HG03521 (cell line): Measurements from ENCODE around the gene CADPS.

Experiments
- ATAC-seq: cut with Tn5 transposase; IDR thresholded peaks from one replicate; pipeline ENCODE4 v1.9.1; 2021; ENCODE audit warnings: mild to moderate bottlenecking, moderate library complexity; ENCODE audit not compliant: unreplicated experiment

Gene CADPS

GRCh38 chr3:62696011-62696410 is 179.2 kb downstream of the CADPS start:
- ATAC-seq: no peak

DNA sequence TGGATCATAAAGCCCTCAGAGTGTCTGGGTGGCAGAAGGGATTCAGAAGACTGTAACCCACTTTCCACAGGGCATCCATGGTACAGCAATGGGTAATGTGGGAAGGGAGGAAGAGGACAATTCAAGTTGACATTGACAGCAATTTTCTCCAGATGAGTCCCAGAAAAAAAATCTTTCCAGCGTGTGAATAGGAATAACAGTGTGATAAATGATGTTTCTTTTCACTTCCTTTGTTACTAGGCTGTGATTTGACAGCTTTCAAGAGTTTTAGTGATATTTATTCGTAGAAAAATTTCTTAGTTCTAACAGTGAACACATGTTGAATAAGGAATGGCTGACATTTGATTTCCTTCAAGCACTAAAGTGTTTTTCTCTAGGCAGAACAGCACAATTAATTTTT is 186.4 kb downstream of the CADPS start:
- no peak for ATAC-seq

- no peak for ATAC-seq
These were observed 187.2 kb downstream of the CADPS start for GRCh38 chr3:62688050-62688449.

- ATAC-seq: no peak
These were observed 188.5 kb downstream of the CADPS start for GRCh38 chr3:62686503-62687294.

DNA sequence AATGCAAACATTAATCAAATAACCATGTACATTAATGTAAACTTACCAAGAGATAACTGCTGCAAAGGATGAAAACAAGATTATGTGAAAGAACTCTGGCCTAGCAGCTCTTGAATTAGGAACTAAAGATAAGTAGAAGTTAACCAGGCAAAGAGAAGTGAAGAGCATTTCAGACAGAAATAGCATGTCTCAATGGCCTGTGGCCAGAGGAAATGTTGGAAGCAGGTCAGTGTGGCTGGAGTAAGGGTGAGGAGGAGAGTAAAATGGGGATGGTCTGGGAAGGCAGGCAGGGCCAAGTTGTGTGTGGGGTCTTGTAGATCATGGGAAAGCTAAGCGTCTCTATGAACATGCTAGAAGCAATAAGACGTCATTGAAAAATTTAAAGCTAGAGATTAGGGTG is 192.4 kb downstream of the CADPS start:
- no peak for ATAC-seq

DNA sequence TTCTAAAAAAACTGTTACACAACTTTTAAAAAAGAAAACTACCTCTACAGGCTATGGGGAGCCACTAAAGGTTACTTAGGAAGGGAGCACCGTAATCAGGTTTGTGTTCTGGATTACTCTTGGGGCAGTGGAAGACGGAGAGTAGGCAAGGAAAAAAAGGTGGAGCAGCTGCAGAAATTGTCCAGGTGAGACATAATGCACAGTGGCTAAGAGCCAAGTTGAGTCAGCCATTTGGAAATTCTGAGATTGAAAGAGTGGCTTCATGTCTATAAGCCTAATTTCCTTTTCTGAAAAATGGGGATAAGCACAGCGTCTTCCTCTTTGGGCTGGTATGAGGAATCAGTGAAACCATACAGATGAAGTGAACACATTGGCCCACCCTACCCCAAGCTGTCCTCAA is 195.2 kb downstream of the CADPS start:
- no peak for ATAC-seq

DNA sequence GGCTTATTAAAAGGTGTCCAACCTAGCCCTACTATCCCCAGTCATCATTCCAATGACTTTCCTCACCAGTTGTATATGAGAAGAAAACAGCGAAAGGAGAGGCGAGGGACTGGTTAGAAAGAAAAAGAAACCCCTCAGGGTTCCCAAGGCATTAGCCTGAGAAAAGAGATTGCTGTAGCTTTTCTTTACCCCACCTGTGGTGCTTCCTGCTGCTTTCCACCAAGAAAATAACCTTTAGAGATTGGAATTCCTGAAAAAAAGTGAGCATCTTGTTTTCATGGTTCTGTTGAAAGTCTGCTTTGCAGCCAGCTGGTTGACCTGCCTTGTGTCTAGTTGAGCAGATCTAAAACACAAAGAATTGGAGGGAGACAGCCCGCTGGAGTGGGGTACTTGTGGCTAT is 196.4 kb downstream of the CADPS start:
- ATAC-seq: no peak

- ATAC-seq: no peak
These were observed 197.3 kb downstream of the CADPS start for GRCh38 chr3:62677926-62678325.

DNA sequence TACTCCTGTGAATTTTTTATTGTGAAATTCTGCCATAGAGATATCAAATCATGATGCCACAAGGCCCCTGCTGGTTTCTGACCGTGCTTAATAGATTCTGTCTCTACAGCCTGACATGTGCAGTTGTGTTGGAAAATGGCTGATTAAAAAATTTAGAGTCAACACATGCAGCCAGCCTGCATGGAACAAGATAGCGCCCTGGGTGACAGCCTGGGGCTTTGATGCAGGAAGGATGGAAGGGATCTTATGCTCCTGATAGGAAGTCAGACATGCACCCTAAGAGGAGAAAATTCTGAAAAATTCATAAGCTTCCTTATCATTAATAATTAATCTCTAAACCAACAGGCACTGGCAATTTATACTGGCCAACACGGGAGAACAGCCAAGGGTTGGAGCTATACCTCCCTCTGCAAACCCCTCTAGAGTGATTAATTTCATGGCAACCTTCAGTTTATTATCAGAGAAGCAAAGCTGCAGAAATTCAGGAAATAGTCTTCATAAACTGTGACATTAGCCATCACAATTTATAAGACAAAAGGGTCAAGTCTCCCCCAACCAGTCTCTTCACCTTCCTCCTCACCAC is 198.4 kb downstream of the CADPS start:
- no peak for ATAC-seq

- no peak for ATAC-seq
These were observed 199.7 kb downstream of the CADPS start for GRCh38 chr3:62675492-62675891.

- no peak for ATAC-seq
These were observed 202.3 kb downstream of the CADPS start for GRCh38 chr3:62672988-62673313.

- ATAC-seq: peak; percentile 47
These were observed 202.8 kb downstream of the CADPS start for GRCh38 chr3:62672270-62672987.

DNA sequence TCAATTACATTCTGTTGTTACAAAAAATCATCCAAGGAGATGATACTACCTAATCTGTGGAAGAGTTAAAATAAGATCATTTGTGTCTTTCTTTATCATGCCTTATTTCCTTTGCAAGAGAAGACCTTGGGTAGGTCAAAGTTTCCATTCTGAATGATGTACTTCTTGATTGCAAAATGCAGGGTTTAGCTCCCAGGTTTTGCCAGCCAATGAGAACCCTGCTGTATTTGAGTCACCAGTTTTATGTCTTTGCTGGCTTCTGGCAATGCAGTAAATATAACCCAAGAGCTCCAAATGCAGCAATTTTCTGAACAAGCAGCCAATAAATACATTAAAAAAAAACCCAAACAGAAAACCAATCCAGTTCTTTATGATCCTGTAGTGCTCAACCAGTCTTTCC is 204.9 kb downstream of the CADPS start:
- no peak for ATAC-seq

DNA sequence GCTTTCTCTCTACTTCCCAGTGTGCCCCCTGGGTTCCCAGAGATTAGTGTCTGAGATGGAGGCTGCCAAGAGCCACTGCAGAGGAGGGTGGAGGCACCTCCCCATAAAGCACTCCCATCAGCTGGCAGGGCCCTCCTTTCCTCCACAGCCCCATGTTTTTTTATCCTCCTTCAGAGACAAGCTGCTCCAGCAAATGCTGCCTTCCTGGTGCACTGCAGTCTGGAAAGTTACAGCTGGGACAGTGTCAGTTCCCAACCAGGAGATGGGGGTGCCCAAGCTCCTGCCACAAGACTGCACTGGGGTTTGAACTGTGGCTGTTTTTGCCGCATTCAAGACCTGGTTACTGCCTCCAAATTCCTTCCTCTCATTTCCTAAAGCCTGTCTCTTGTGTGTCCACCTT is 206.1 kb downstream of the CADPS start:
- ATAC-seq: no peak

- peak; percentile 48 for ATAC-seq
These were observed 207.5 kb downstream of the CADPS start for GRCh38 chr3:62667714-62668113.

DNA sequence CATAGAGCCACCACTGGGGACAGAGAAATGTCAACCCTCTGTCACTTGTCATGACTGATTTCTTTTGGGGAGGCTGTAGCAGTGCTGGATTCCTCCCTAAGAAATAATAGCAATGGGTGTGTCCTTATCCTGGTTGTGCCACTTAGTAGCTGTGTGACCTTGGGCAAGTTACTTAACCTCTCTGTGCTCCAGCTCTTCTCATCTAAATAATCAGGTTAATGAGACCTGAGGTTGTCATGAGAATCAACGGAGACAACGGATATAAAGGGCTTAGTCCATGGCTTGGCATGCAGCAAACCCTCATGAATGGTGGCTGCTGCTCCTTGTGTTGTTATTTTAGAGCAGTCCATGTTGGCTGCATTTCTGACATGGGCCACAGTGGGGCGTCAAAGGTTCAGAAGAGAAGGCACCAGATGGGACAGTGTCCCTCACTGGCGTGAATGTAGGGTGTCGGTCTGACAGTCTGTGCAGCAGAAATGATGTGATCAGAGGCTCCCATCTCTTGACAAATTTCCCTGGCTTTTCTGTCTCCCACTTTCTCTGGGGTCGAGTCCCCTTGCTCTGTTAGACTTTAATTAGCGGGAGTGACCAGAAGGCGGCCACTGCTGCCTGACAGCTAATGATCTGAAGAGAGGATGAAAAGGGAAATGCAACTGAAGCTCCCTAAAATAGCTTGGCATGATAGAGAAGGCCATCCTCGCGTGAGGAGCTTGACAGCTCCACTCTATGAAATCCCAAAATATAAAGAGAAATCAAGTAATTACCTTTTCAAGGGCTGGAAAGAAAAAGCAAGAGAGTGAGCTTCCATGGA is 209.4 kb downstream of the CADPS start:
- ATAC-seq: peak; percentile 86

DNA sequence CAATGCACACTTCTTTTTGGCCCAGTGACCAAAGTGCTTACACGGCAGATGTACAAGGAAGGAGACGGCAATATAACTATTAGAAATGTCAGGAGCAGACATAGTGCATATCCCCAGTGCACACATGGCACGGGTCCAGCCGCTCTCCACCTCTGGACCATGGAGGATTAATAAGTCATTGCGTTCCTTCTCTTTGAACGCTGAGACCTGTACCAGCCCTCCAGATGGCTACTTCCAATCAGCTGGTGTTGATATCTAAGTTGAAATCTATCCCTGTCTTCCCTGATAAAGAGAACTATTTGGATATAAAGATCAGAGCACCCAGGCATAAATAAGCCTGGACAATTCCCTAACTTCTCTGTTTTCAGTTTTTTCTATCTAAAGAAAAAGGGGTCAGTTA is 212.5 kb downstream of the CADPS start:
- ATAC-seq: no peak

- no peak for ATAC-seq
These were observed 215.6 kb downstream of the CADPS start for GRCh38 chr3:62659660-62660059.

GRCh38 chr3:62655691-62656063 is 219.5 kb downstream of the CADPS start:
- no peak for ATAC-seq

DNA sequence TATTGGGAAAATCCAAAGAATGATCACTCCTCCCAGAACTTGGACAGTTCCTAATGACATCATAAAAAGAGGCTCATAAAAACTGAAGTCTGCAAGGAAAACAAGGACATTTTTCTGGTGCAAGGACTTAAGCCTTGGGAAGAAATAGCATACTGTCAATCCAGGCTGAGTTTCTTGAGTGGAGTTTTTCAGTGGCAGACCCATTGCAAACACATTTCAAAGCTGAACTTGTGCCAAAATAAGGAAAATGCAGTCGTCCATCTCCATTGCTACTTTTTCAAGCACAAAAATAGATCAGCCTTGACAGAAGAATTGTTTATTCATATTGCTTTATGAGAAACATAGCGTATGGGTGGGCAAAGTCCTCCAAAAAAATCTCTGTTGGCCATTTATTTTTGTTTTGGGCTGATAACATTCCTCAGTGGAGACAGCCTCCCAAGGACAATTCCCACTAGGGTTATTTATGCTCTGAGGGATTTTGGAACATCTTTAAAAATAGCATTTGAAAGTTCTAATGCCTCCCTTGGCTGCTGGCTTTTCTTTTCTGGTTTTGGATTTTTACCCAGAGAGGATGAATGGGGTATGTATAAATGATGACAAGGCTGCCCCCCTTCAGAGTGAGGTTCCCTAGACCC is 220.0 kb downstream of the CADPS start:
- no peak for ATAC-seq

DNA sequence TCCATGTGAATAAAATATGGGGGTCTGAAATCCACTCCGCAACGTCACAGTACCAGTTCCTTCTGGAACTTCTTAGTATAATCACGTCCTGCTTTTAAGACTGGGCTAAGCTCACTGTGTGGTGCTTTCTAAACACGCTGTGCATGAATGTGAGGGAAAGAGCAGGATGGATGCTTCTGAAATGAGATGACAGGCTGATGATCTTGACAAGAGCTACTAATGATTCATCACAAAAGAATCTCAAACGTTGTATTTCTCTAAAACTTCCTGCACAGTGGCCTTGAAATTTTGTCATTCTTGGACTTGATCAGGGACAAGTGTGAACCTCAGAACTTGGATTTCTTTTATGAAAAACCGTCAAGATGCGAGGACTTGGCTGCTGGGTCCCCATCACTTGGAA is 221.4 kb downstream of the CADPS start:
- no peak for ATAC-seq
